Large intestine (tissue), 3 donors: ENCODE measurements around the gene USP48. TPM values are rescaled to one million over a fixed set of nuclear protein-coding genes. Genes with fewer than 3 reads are reported as not detected.
A peak's percentile ranks its signal among the peaks of the same experiment; 100 is the strongest.

Source experiments
- DNase-seq, 2 donors: peaks; one replicate each; pipeline versions ENCODE4 v3.0.0 to v3.0.0-alpha.2; 2013
- H3K27ac ChIP-seq: one replicate; pipeline ENCODE4 v1.5.1; 2013; ENCODE audit warnings: low read length
- H3K27me3 ChIP-seq: 2 replicates; pipeline ENCODE4 v1.6.1; 2013; ENCODE audit warnings: low read length; ENCODE audit not compliant: control insufficient read depth, insufficient read depth
- H3K36me3 ChIP-seq: 2 replicates; pipeline ENCODE4 v1.6.1; 2013; ENCODE audit warnings: low read length; ENCODE audit not compliant: control insufficient read depth, insufficient read depth
- H3K4me1 ChIP-seq: one replicate; pipeline ENCODE4 v1.6.1; 2013; ENCODE audit warnings: low read length; ENCODE audit not compliant: control insufficient read depth, insufficient read depth
- H3K4me3 ChIP-seq: one replicate; pipeline ENCODE4 v1.5.1; 2013; ENCODE audit warnings: low read length
- H3K9me3 ChIP-seq: one replicate; pipeline ENCODE4 v1.6.1; 2013; ENCODE audit warnings: mild to moderate bottlenecking, low read depth, low read length, moderate library complexity; ENCODE audit not compliant: control insufficient read depth
- WGBS: methylation state at CpG from one replicate; pipeline ENCODE4 v1.1.5; 2013; ENCODE audit warnings: low lambda C conversion rate; ENCODE audit not compliant: insufficient coverage; 5-methylcytosine and 5-hydroxymethylcytosine counted together
- polyA plus RNA-seq: library from polyadenylated mRNA; unstranded; fragments of 120-200 nt; gene quantifications from one replicate; pipeline ENCODE4 v1.2.1, GENCODE V29; 2013

Gene USP48
- polyA plus RNA-seq, 1 donor = 43.3 TPM

DNA sequence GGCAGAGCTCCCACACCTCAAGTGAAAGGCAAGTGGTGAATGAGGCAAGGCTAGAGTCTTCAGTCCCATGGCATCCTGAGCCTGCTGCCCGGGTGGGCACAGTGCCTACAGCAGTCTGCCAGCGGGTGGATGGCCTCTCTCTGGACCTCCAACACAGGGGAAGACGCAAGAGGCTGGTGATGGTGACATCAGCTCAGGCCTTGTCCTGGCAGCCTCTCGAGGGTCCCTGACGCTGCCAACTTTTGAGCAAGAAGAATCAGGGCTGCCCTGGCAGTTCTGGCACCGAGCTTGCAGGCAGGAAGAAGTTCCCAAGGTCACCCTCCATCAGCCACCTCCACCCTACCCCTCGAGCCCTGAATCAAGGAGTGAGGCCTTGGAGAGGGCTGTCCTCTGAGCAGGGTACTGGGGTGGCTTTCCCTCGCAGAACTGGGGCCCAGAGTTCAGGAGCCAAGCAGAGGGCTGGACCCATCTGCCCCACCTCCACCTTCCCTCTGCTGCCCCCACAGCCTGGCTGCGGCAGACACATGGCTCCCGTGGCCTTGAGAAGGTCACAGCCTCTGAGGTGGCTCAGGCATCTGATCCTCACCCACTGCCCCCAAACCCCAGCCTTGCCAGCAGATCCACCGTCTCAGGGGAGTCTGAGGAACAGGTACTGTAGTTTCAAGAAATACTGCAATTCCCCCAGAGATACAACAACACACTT is 119.5 kb downstream of the USP48 start:
- Histone ChIP-seq H3K27ac (no peak overlapping the region), H3K9me3 (no peaks in the 10 kb centered on the region), H3K27me3 (peaks cover 17% of the 10 kb centered on the region), H3K4me1 (peaks cover 23% of the 10 kb centered on the region), H3K36me3 (no peaks in the 10 kb centered on the region), H3K4me3 (no peak overlapping the region)
- DNase-seq = no peak
- WGBS = no CpG with 5 or more reads among the region's 11 CpGs

DNA sequence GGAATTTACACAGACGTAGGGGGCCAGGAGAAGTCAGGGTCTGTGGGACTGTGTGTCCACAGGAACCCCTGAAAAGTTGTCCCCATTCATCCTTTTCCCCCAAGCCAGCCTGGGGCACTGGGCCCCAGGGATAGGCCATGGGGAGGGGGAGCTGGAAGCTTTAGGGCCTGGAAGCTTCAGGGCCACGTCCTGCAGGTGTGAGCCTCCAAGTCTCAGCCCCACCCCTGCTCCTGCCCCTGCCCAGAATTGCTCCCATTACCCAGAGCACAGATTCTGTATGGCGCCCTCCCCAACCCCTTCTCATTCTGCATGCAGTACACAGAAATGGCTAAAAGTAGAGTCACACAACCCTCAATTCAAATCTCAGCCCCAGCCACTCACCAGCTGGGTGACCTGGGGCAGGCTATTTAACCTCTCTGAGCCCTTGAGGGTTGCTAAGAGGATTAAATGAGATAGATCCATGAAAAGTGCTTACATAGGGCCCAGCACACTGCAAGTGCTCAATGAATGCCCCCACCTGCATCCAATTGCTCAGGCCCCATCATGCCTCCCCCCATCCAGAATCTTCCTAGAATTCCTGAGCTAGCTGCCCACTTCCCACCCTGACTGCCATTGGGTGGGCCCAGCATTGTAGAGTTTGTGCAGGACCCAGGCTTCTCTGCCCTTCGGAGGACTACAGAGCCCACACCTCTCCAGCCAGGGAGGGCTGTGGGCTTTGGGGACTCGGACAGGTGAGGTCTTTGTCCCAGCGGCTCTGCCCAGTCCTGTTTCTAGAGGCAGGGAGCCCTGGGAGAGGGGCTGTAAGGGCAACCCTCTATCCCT is 120.3 kb downstream of the USP48 start:
- WGBS = no CpG with 5 or more reads among the region's 6 CpGs
- H3K4me3 ChIP-seq = no peak overlapping the region
- H3K36me3 ChIP-seq = no peaks in the 10 kb centered on the region
- no peaks in the 10 kb centered on the region for H3K9me3 ChIP-seq
- no peak overlapping the region for H3K27ac ChIP-seq
- peaks cover 15% of the 10 kb centered on the region for H3K4me1 ChIP-seq
- H3K27me3 ChIP-seq = peaks cover 10% of the 10 kb centered on the region
- DNase-seq = no peak

DNA sequence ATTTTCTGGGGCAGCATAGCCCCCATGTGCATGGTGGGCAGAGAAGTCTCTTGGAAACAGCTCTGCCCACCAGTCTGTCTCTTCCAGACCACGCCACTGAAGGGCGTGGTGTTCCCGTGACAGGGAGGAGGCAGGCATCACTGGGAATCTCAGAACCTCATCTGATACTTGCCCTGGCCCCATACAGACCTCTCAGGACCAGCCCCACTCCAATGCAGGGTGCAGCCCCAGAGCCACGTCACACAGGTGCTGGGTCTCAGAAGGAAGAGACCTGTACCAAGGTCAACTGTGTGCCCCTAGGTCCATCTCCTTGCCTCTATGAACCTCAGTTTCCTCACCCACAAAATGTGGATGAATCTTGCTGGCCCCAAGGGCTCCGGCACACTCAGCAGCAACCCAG is 121.1 kb downstream of the USP48 start:
- H3K4me3 ChIP-seq = no peak overlapping the region
- no peak overlapping the region for H3K27ac ChIP-seq
- H3K36me3 ChIP-seq = no peaks in the 10 kb centered on the region
- WGBS = no CpG with 5 or more reads among the region's 5 CpGs
- peaks cover 8% of the 10 kb centered on the region for H3K27me3 ChIP-seq
- DNase-seq = no peak
- H3K4me1 ChIP-seq = peaks cover 8% of the 10 kb centered on the region
- no peaks in the 10 kb centered on the region for H3K9me3 ChIP-seq

DNA sequence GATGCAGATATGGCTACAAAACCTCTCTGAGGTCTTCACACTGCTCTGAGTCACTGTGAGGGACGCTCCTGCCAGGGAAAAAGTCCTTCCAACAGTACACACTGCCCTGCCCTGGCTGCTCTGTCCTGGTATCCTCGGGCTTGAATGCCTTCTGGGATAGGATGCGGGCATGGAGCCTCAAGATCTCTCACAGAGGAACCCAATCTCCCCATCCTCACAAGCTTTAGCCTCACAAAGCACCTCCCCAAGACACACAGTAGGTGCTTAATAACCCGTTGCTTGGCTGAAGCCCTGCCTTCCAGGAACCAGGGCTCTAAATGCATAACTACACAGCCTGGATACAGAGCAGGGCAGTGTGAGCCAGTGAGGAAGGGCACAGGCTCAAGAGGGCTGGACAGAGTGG is 123.0 kb downstream of the USP48 start:
- peaks cover 8% of the 10 kb centered on the region for H3K27me3 ChIP-seq
- peaks cover 7% of the 10 kb centered on the region for H3K4me1 ChIP-seq
- no CpG with 5 or more reads among the region's 4 CpGs for WGBS
- H3K27ac ChIP-seq = no peak overlapping the region
- no peak for DNase-seq
- no peaks in the 10 kb centered on the region for H3K36me3 ChIP-seq
- no peaks in the 10 kb centered on the region for H3K9me3 ChIP-seq
- no peak overlapping the region for H3K4me3 ChIP-seq

DNA sequence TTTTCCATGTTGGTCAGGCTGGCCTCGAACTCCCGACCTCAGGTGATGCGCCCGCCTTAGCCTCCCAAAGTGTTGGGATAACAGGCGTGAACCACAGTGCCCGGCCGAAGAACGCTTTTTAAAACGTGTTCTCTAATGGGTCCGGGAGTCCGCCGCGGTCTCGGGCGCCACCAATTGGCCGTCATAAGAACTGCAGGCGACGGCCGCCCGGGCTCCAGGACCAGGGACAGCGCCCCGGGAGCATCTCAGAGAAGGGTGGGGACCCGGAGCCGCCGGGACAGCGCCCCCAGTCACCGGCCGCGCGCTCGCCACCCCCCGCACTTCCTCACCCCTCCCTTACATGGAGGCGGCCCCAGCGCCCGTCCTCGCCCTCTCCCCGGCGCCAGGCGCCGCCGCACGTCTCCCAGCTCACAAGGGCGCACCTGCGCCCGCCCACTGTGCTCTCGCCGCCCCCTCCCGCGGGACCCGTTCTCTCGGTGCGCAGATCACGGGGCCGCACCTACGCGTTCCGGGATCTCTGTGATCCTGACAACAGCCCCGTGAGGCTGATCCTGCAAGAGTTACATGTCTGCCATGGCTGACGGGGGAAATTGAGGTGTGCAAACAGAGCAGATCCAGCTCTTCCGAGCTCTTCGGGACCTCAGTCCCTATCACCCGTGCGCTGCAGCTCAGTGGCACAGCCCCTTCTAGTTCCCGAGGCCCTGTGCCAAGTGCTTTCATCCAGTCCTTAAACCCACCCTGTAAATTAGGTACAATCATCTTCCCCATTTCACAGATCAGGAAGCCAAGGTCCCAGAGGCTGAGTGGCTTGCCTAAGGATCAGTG is 123.6 kb downstream of the USP48 start:
- peaks cover 8% of the 10 kb centered on the region for H3K27me3 ChIP-seq
- H3K4me1 ChIP-seq = peaks cover 7% of the 10 kb centered on the region
- peak overlapping the region; percentile 26 for H3K4me3 ChIP-seq

DNA sequence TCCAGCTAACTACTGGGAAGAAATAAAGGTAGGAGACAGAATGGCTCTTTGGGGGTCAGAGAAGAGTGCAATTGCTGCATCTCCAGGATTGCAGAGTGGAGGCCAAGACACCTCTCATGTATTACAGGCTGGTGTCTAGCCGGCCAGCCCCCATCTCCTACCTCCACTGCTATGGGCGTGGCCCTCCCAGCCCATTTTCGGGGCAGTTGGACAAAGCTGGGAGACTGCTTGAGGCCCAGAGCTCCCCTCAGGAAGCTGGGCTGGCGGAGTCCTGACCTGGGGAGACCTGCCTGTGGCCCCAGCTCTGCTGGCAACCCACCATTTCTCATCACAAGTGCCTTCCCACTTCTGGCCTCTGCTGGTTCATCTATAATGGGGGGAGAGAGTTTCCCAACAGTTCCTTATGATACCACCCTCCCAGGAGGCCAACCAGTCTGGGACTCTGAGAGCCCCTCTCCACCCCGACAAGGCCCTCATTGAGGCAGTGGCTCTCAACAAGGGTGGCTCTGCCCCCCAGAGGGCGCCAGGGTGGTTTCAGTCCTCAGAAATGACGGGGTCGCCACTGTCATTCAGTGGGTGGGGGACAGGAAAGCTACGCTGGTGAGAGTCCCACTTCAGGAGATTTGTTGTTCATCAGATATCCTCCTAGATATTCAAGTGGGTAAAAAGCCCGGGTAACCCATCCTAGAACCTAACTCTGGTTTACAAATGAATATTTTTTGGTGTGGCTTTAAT is 125.3 kb downstream of the USP48 start:
- no peak overlapping the region for H3K4me3 ChIP-seq
- no CpG with 5 or more reads among the region's 10 CpGs for WGBS
- no peaks in the 10 kb centered on the region for H3K9me3 ChIP-seq
- H3K4me1 ChIP-seq = peaks cover 14% of the 10 kb centered on the region
- H3K27me3 ChIP-seq = peaks cover 8% of the 10 kb centered on the region
- no peak for DNase-seq
- H3K27ac ChIP-seq = no peak overlapping the region
- H3K36me3 ChIP-seq = no peaks in the 10 kb centered on the region

More for the DNA sequence above, 123.6 kb downstream of the USP48 start:
- DNase-seq = peak; percentile 72 to 83
- Histone ChIP-seq H3K9me3 (no peaks in the 10 kb centered on the region), H3K27ac (no peak overlapping the region), H3K36me3 (no peaks in the 10 kb centered on the region)
- WGBS = no CpG with 5 or more reads among the region's 64 CpGs

DNA sequence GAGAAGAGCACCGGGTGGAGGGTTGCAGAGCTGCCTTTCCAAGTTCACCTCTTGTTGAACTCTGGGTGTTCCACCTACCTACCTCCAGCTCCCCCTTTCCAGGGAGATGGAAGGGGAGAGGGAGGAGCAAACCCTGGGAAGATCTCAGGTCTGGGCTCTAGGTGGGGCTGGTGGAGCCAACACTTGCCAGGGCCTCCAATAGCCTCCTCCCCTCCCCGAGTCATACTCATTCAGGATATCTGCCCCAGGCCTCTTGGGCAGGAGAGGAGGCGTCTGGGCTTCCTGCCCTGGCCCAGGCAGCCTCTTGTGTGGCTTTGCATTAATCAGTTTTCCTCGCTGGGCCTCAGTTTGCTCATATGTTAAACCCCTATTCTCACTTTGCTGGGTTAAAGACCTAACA is 127.2 kb downstream of the USP48 start:
- no peak overlapping the region for H3K4me3 ChIP-seq
- peaks cover 27% of the 10 kb centered on the region for H3K4me1 ChIP-seq
- no peaks in the 10 kb centered on the region for H3K36me3 ChIP-seq
- no CpG with 5 or more reads among the region's 4 CpGs for WGBS
- H3K27me3 ChIP-seq = peaks cover 13% of the 10 kb centered on the region
- DNase-seq = no peak
- H3K27ac ChIP-seq = no peak overlapping the region
- no peaks in the 10 kb centered on the region for H3K9me3 ChIP-seq

DNA sequence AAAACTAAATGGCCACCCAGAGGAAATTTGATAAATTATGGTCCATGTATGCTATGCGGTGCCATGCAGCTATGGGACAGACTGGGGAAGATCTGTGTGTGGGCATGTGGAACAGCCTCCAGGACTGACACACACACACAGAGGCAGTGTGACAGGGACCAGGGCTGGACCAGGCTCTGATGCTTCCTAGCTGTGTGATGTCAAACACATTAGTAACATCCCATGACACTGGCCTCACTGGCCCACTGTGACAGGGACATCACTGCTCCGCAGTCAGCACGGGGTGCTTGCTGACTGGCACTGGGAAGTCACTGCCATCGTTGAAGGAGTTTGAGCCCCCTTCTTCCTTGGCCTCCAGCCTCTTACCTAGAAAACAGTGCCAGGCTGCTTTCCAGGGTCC is 127.7 kb downstream of the USP48 start:
- Histone ChIP-seq H3K4me3 (no peak overlapping the region), H3K27me3 (peaks cover 13% of the 10 kb centered on the region), H3K9me3 (no peaks in the 10 kb centered on the region), H3K36me3 (no peaks in the 10 kb centered on the region), H3K4me1 (peaks cover 27% of the 10 kb centered on the region), H3K27ac (no peak overlapping the region)
- no CpG with 5 or more reads among the region's 4 CpGs for WGBS
- no peak for DNase-seq

DNA sequence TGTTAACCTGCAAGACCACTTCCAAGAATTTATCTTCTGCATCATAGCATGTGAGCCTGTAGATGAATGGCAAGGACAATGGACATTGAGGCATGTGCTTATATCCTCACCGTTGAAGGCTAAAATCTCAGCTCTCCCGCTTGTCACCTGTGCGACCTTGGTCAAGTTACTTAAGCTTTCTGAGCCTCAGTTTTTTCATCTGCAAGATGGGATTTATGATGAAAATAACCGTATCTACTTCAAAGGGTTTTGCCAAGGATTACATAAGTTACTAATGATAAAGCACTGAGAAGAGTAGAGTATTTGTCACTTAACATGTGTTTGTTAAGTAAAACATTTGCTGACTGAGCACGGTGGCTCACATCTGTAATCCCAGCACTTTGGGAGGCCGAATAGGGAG is 128.7 kb downstream of the USP48 start:
- Histone ChIP-seq H3K9me3 (no peaks in the 10 kb centered on the region), H3K4me1 (peaks cover 25% of the 10 kb centered on the region), H3K27me3 (peaks cover 6% of the 10 kb centered on the region), H3K4me3 (no peak overlapping the region), H3K27ac (no peak overlapping the region), H3K36me3 (no peaks in the 10 kb centered on the region)
- DNase-seq = no peak
- 50% methylated on average over 1 of the region's 6 CpGs for WGBS

DNA sequence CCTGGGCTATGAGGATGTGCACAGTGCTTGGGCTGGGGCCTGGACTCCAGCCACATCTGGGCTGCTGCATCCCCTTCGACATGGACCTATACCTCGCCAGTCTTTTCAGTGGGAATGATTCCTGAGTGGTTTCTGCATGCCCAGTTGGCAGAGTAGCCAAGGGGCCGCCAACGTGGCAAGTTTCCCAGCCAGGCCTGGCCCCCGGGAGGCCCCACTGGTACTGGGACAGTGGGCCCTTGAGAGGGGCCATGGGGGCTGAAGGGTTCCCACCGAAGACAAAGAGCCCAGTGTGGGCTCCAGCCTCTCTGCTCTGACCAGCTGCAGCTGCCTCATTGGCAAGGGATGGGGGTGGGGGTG is 129.2 kb downstream of the USP48 start:
- Histone ChIP-seq H3K27ac (no peak overlapping the region), H3K4me1 (peaks cover 25% of the 10 kb centered on the region), H3K9me3 (no peaks in the 10 kb centered on the region), H3K4me3 (no peak overlapping the region), H3K27me3 (peaks cover 6% of the 10 kb centered on the region), H3K36me3 (no peaks in the 10 kb centered on the region)
- no peak for DNase-seq
- no CpG with 5 or more reads among the region's 6 CpGs for WGBS
